Activated naive CD8-positive, alpha-beta T cell treated with anti-CD3 and anti-CD28 coated beads, Interleukin-2, amount 50 U/mL, for 16 hours (primary cell): ENCODE results near the gene HK3.

Experiments
- DNase-seq: peaks from one replicate; pipeline ENCODE4 v3.0.0-alpha.2; 2020; ENCODE audit warnings: low read depth, low spot score

The HK3 gene

GRCh38 chr5:176902911-176903664, 3.9 kb upstream of the HK3 start:
- DNase-seq, result no peak

- DNase-seq, result no peak
These were observed 3.1 kb upstream of the HK3 start for GRCh38 chr5:176902102-176902814.

DNA sequence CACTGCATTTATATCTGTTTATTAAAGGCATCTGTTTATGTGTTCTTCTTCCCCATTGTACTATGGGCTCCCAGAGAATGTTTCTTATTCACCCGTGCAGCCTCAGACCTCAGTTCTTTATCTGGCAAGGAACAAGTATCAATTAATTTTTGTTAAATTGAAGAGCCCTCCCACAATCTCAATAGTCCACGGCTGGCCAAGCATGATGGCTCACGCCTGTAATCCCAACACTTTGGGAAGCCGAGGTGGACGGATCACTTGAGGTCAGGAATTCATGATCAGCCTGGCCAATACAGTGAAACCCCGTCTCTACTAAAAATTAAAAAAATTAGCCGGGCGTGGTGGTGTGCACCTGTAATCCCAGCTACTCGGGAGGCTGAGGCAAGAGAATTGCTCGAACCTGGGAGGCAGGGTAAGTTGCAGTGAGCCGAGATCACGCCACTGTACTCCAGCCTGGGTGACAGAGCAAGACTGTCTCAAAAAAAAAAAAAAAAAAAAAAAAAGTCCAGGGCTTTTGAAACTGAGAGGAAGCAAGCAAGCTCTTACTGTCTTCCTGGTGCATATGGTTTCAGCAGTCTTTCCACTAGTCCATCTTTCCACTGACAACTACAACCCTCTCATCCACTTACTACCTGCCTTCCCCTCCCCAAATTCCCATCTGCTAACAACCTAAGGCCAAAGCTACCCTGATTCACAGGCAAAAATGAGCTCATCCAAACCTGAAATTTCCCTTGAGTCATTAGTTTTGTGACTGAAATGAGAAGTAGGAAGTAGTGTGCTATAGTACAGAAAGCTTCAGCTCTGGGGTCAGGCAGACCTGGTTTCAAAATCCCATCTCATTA, 2.3 kb upstream of the HK3 start:
- no peak for DNase-seq

GRCh38 chr5:176900780-176901204, 1.6 kb upstream of the HK3 start:
- DNase-seq, result no peak

- no peak for DNase-seq
These were observed 1.0 kb upstream of the HK3 start for GRCh38 chr5:176899946-176900779.

GRCh38 chr5:176897263-176897662, 1.9 kb downstream of the HK3 start:
- DNase-seq, result no peak

GRCh38 chr5:176895831-176896230, 3.3 kb downstream of the HK3 start:
- DNase-seq, result no peak

DNA sequence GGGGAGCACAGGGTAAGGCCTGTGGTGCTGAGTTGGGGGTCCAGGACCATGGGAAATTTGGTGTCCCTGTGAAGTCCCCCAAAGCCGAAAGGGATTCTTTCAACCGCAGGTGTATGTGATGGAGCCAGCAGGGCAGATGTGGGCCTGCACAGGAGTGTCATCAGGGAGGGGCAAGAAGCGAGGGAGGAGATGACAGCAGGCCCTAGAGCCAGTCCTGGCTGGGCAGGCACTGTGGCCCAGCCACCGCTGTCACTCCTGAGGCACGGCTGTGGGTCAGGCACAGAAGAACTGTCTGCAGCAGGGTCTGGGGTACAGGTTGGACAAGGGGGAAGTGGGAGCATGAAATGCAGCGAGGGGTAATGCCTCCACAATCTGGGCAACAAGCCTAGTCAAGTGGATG, 4.8 kb downstream of the HK3 start:
- DNase-seq, result no peak

- DNase-seq, result no peak
These were observed 6.5 kb downstream of the HK3 start for GRCh38 chr5:176892663-176893062.

GRCh38 chr5:176891331-176891958, 7.7 kb downstream of the HK3 start:
- no peak for DNase-seq

DNA sequence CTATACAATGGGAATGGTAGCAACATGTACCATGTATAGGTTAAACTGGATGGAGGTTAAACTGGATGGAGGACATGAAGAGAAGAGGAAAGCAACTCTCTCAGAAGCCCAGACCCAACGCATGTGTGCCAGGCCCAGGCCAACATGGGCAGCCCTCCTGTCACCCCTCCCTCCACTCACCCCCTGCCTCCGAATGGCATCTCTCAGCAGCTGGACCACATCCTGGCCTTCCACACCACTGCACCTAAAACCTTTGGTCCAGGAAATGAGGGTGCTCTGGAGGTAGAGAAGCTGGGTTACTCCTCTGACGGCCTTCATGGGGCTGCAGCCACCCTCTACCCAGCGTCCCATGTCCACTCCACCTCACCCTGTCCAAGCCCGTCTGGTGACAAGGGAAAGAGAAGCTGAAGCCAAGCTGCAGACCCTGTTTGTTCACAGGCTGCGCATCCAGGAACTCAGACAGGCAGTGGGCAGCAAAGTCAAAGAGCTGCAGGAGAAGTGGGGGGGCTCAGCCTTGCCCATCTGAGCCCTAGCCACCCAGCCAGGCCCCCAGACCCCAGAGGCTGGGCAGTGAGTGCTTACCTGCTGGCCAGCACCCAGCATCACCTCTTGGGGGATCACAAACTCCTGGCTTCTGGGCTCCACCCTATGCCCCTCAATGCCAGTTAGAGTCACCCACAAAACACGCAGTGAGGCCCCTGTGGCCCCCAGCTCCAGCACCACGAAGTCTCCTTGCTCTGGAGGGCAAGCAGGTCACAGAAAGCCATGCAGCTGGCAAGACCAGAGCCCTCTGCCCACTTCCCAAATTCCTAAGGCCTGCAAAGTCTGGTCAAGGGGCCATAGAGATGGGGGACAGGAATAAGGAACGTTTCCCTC, 8.5 kb downstream of the HK3 start:
- DNase-seq, result no peak

GRCh38 chr5:176889321-176890280, 9.5 kb downstream of the HK3 start:
- no peak for DNase-seq

- DNase-seq, result no peak
These were observed 10.3 kb downstream of the HK3 start for GRCh38 chr5:176888865-176889165.

GRCh38 chr5:176888016-176888864, 10.9 kb downstream of the HK3 start:
- DNase-seq, result no peak

DNA sequence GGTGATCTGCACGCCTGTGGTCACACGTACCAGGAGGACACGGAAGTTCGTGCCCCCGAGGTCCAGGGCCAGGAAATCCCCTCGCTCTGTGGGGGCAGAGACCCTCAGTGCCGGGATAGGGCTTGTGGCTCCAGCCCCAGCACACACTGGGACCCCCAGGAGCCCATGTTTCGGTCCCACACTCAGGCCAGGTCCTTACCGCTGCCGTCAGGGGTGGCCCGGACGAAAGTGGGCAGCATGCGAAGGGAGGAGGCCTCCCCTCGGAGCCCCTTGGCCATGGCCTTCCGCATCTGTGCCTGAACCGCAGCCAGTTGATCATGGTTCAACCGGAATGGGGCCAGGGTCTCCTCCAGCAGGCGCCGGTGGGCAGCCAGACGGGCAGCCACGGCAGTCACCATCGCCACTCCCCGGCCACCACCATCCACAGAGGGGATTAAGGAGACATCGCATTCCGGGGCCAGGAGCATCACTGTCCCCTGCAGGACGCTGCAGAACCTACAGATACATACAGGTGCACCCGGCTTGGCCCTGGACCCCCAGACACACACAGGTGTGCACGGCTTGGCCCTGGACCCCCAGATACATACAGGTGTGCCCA, 11.8 kb downstream of the HK3 start:
- DNase-seq, result no peak

- DNase-seq, result no peak
These were observed 12.6 kb downstream of the HK3 start for GRCh38 chr5:176886336-176887251.

- no peak for DNase-seq
These were observed 14.6 kb downstream of the HK3 start for GRCh38 chr5:176884571-176884890.
